Type B pancreatic cell (in vitro differentiated cells): ENCODE measurements around the gene NUMBL. TPM values are rescaled to one million over a fixed set of nuclear protein-coding genes. Genes with fewer than 3 reads are reported as not detected.

Experiments
- DNase-seq: peaks from one replicate; pipeline ENCODE4 v3.0.0; 2021; ENCODE audit warnings: mixed read lengths; ENCODE audit not compliant: unreplicated experiment; ENCODE audit errors: extremely low spot score
- H3K27ac Mint-ChIP-seq: 2 replicates; pipeline ENCODE4 v1.8.0; 2021; ENCODE audit warnings: mild to moderate bottlenecking, mixed read lengths
- H3K27me3 Mint-ChIP-seq: 2 replicates; pipeline ENCODE4 v1.8.0; 2021; ENCODE audit warnings: mixed read lengths
- H3K36me3 Mint-ChIP-seq: 2 replicates; pipeline ENCODE4 v1.8.0; 2021; ENCODE audit warnings: mixed read lengths
- H3K4me1 Mint-ChIP-seq: one replicate; pipeline ENCODE4 v1.8.0; 2021; ENCODE audit warnings: mixed read lengths; ENCODE audit not compliant: unreplicated experiment
- H3K4me3 Mint-ChIP-seq: 2 replicates; pipeline ENCODE4 v1.8.0; 2021; ENCODE audit warnings: mild to moderate bottlenecking, mixed read lengths
- H3K9me3 Mint-ChIP-seq: 2 replicates; pipeline ENCODE4 v1.8.0; 2021; ENCODE audit warnings: mixed read lengths
- CTCF ChIP-seq: fragments of 200-600 bp; sonication (generic); conservative IDR thresholded peaks from 2 replicates; pipeline ENCODE4 v1.5.0; 2021; ENCODE audit warnings: antibody characterized with exemption, mild to moderate bottlenecking
- total RNA-seq: library from RNA; stranded (reverse); gene quantifications from 2 replicates; pipeline ENCODE4 v1.2.1, GENCODE V29; 2021; ENCODE audit warnings: low replicate concordance

The NUMBL gene
- total RNA-seq, 1 donor from 2014 or later = 28.9 TPM

GRCh38 chr19:40622773-40623075, 67.7 kb downstream of the NUMBL start:
- Mint-ChIP-seq H3K9me3 (no peaks in the 10 kb centered on the region), H3K4me1 (peaks cover 7% of the 10 kb centered on the region), H3K27ac (no peak overlapping the region), H3K4me3 (no peak overlapping the region), H3K36me3 (peaks cover 23% of the 10 kb centered on the region), H3K27me3 (no peaks in the 10 kb centered on the region)
- DNase-seq = no peak
- no peak for TF ChIP-seq CTCF

- Mint-ChIP-seq H3K4me1 (peaks cover 7% of the 10 kb centered on the region), H3K27ac (no peak overlapping the region), H3K9me3 (no peaks in the 10 kb centered on the region), H3K27me3 (no peaks in the 10 kb centered on the region), H3K36me3 (peaks cover 23% of the 10 kb centered on the region), H3K4me3 (no peak overlapping the region)
- no peak for DNase-seq
- no peak for TF ChIP-seq CTCF
Observed at GRCh38 chr19:40621966-40622772, 68.3 kb downstream of the NUMBL start.

DNA sequence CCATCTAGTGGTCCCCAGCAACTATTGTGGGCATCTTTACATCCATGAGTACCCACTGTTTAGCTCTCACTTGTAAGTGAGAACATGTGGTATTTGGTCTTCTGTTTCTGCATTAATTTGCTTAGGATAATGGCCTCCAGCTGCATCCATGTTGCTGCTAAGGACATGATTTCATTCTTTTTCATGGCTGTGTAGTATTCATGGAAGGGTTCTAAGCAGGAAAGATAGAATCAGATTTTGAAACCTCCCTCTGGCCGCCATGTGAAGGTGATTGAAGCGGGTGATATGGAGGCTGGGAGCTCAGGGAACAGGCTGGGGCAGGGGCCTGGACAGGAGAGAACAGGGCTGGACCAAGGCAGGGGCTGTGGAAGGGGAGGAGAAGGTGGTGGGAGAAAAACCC, 69.2 kb downstream of the NUMBL start:
- DNase-seq = no peak
- H3K27ac Mint-ChIP-seq = no peak overlapping the region
- no peak for TF ChIP-seq CTCF
- H3K4me3 Mint-ChIP-seq = no peak overlapping the region
- peaks cover 22% of the 10 kb centered on the region for H3K36me3 Mint-ChIP-seq
- H3K9me3 Mint-ChIP-seq = no peaks in the 10 kb centered on the region
- peaks cover 7% of the 10 kb centered on the region for H3K4me1 Mint-ChIP-seq
- no peaks in the 10 kb centered on the region for H3K27me3 Mint-ChIP-seq

GRCh38 chr19:40620161-40620485, 70.3 kb downstream of the NUMBL start:
- Mint-ChIP-seq H3K36me3 (peaks cover 22% of the 10 kb centered on the region), H3K27me3 (no peaks in the 10 kb centered on the region), H3K4me1 (peaks cover 8% of the 10 kb centered on the region), H3K4me3 (no peak overlapping the region), H3K27ac (no peak overlapping the region), H3K9me3 (no peaks in the 10 kb centered on the region)
- DNase-seq = no peak
- TF ChIP-seq CTCF = no peak

DNA sequence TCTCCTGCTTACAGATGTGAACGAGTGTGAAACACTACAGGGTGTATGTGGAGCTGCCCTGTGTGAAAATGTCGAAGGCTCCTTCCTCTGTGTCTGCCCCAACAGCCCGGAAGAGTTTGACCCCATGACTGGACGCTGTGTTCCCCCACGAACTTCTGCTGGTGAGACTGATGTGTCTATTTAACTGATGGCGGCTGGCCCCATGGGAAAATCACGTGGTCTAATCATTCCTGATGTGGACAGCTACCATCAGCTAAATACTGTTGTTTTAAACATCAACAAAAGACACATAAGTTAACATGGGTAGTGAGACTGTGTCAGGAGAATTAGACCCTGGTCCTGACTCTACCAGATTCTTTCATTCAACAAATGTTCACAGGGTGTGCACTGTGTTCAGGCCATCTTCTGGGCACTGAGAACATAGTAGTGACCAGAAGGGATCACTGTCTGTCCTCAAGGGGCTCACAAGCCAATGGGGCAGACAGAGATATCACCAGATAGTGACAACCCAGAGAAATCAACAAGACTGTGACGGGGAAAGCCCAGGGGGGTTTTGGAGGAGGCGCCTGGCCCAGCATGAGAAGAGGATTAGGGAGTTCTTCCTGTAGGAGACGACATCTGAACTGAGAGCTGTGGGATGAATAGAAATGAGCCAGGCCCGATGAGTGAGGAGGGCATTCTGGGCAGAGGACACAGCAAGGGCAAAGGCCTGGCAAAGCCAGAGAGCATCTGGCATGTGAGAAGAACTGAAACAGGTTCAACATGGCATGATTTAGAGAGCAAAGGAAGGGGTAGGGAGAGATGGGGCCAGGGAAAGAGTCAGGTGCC, 70.9 kb downstream of the NUMBL start:
- H3K4me3 Mint-ChIP-seq = no peak overlapping the region
- H3K27ac Mint-ChIP-seq = no peak overlapping the region
- no peak for TF ChIP-seq CTCF

More for the DNA sequence above, 70.9 kb downstream of the NUMBL start:
- Mint-ChIP-seq H3K4me1 (peaks cover 14% of the 10 kb centered on the region), H3K27me3 (peaks cover 3% of the 10 kb centered on the region), H3K36me3 (peaks cover 22% of the 10 kb centered on the region), H3K9me3 (no peaks in the 10 kb centered on the region)
- DNase-seq = no peak
